Gastrocnemius medialis (tissue), 4 donors: ENCODE measurements around the gene ZBTB37. TPM values are rescaled to one million over a fixed set of nuclear protein-coding genes. Genes with fewer than 3 reads are reported as not detected.

ENCODE experiments used
- ATAC-seq, 2 donors: fragments of 150-250 bp; one replicate each; pipeline ENCODE4 v1.9.1; 2016
- DNase-seq, 2 donors: peaks; one replicate each; pipeline ENCODE4 v3.0.0-alpha.2; 2019
- H3K27ac ChIP-seq, 4 donors: fragments of 200-600 bp; sonication (generic); 1 replicate in 1 of 4; 2 replicates in 3 of 4; pipeline ENCODE4 v1.5.1; 2016 to 2018; ENCODE audit warnings: mild to moderate bottlenecking in 2 of 4, moderate library complexity in 1 of 4
- H3K27me3 ChIP-seq, 3 donors: fragments of 200-600 bp; sonication (generic) in 2 of 3; 1 replicate in 1 of 3; 2 replicates in 2 of 3; pipeline versions ENCODE4 v1.5.1 to v1.6.0; 2016 to 2019; ENCODE audit warnings: mild to moderate bottlenecking in 1 of 3, moderate library complexity in 1 of 3
- H3K36me3 ChIP-seq, 2 donors: fragments of 200-600 bp; sonication (generic) in 1 of 2; one replicate each; pipeline ENCODE4 v1.5.1; 2017 to 2018
- H3K4me1 ChIP-seq, 2 donors: fragments of 200-600 bp; sonication (generic) in 1 of 2; one replicate each; pipeline ENCODE4 v1.5.1; 2016 to 2017; ENCODE audit warnings: mild to moderate bottlenecking in 2 of 2
- H3K4me3 ChIP-seq, 4 donors: fragments of 200-600 bp; sonication (generic) in 3 of 4; 1 replicate in 1 of 4; 2 replicates in 3 of 4; pipeline ENCODE4 v1.5.1; 2016 to 2019; ENCODE audit warnings: mild to moderate bottlenecking in 2 of 4
- H3K9me3 ChIP-seq, 3 donors: fragments of 200-600 bp; sonication (generic) in 2 of 3; 1 replicate in 1 of 3; 2 replicates in 2 of 3; pipeline ENCODE4 v1.5.1; 2016 to 2019
- POLR2A ChIP-seq, 2 donors: fragments of 450-650 bp; IDR thresholded peaks; one replicate each; pipeline ENCODE4 v1.6.1; 2017; ENCODE audit warnings: antibody characterized with exemption in 2 of 2, mild to moderate bottlenecking in 2 of 2, moderate library complexity in 2 of 2
- in situ Hi-C, 4 donors: fragments of 200-750 bp; cut with MboI; loops; one replicate each; pipeline versions ENCODE4 v1.15.0 to v1.8.0; 2017; ENCODE audit warnings: low sequenced_read_pairs in 4 of 4
- intact Hi-C: fragments of 100-400 bp; cut with DNase I; formaldehyde crosslinking; loops from one replicate; pipeline ENCODE4 v1.15.1; 2023; ENCODE audit warnings: low total_unique reads
- total RNA-seq, 4 donors: library from RNA; depleted of rRNA; stranded (reverse); fragments of >200 nt; gene quantifications; one replicate each; pipeline versions ENCODE4 v1.1.0 to v1.2.3, GENCODE V29; 2016
- TF ChIP-seq, protein P1 (sequence below), 5 experiments: fragments of 450-650 bp in 3 of 5; fragments of 200-600 bp in 2 of 5; sonication (generic) in 2 of 5; IDR thresholded peaks in 4 of 5; conservative IDR thresholded peaks in 1 of 5; 1 replicate in 4 of 5; 2 replicates in 1 of 5; pipeline ENCODE4 v1.5.1; 2016 to 2019; ENCODE audit warnings: antibody characterized with exemption in 5 of 5, mild to moderate bottlenecking in 3 of 5, moderate library complexity in 3 of 5

The ZBTB37 gene
- total RNA-seq, 4 donors from 2014 or later = 3.5 to 13.3 (median 4.0) TPM

DNA sequence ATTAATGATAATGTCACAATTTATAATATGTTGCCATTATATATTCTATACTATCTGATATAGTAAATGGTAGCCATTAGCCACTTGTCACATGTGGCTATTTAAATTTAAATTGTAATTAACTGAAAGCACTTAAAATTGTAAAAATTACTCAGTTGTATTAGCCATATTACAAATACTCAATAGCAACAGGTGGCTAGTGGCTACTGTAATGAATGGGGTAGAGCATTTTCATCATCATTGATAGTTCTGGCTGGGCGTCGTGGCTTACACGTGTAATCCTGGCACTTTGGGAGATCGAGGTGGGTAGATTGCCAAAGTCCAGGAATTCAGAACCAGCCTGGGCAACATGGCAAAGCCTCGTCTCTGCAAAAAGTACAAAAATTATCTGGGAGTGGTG lies 16.5 kb downstream of the ZBTB37 start:
- in situ Hi-C loops (no loop called here), intact Hi-C loops (no loop called here)
- Histone ChIP-seq H3K9me3 (no peaks in the 10 kb centered on the region), H3K36me3 (peaks cover 0 to 26% of the 10 kb centered on the region in 2 donors), H3K4me3 (no peak overlapping the region), H3K4me1 (no peaks in the 10 kb centered on the region), H3K27ac (no peak overlapping the region), H3K27me3 (no peaks in the 10 kb centered on the region)
- no peak for DNase-seq
- TF ChIP-seq, protein P1, sequence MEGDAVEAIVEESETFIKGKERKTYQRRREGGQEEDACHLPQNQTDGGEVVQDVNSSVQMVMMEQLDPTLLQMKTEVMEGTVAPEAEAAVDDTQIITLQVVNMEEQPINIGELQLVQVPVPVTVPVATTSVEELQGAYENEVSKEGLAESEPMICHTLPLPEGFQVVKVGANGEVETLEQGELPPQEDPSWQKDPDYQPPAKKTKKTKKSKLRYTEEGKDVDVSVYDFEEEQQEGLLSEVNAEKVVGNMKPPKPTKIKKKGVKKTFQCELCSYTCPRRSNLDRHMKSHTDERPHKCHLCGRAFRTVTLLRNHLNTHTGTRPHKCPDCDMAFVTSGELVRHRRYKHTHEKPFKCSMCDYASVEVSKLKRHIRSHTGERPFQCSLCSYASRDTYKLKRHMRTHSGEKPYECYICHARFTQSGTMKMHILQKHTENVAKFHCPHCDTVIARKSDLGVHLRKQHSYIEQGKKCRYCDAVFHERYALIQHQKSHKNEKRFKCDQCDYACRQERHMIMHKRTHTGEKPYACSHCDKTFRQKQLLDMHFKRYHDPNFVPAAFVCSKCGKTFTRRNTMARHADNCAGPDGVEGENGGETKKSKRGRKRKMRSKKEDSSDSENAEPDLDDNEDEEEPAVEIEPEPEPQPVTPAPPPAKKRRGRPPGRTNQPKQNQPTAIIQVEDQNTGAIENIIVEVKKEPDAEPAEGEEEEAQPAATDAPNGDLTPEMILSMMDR (IDR thresholded peaks at IDR 0.05 in 4 of 5, conservative IDR thresholded peaks at IDR 0.05 in 1 of 5) = no peak
- TF ChIP-seq POLR2A (IDR thresholded peaks at IDR 0.05) = no peak
- no peak for ATAC-seq

DNA sequence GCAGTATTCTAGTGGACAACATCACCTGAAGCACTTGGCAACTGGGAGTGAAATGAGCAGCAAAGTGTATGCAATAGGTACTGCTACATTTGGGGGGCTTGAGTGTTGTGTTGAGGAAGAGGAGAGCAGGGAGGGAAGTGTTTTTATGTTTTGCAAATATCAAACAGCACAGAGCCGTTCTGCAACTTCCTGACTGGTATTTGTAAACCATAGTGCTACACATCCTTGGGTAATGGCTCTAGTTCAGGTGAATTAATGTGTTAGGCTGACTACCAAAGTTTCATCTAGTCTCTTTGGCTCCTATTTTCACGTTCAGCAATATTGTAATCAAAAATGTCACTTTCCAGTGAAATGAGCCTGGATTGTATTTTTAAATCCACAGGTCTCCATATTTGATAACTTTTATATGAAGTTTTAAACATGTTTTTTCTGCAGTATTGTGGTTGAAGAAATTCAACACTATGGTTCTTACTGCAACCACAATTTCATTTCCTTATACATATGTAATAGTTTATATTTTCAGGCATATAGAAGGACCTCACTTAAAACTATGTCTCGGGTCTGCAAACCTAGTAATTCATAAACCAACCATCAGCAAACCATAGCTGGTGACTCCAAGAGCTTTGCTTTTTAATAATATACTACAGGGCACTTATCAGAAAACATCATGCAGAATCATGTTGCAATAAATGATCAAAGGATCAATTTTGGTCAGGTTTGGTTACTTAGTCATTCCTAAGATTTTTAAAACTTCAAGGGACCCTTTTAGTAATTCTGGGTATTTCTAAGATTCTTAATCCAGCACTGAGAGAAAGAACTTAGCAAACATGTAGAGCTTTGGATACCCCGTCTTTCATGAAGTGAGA lies 18.8 kb downstream of the ZBTB37 start:
- no peaks in the 10 kb centered on the region for H3K9me3 ChIP-seq
- peaks cover 0 to 23% of the 10 kb centered on the region in 2 donors for H3K36me3 ChIP-seq
- in situ Hi-C loops (no loop called here), intact Hi-C loops (no loop called here)
- H3K4me3 ChIP-seq = no peak overlapping the region
- no peak overlapping the region for H3K27ac ChIP-seq
- TF ChIP-seq, protein P1 (IDR thresholded peaks at IDR 0.05 in 4 of 5, conservative IDR thresholded peaks at IDR 0.05 in 1 of 5) = no peak
- TF ChIP-seq POLR2A (IDR thresholded peaks at IDR 0.05) = no peak
- no peak for DNase-seq
- no peaks in the 10 kb centered on the region for H3K27me3 ChIP-seq
- ATAC-seq = no peak
- no peaks in the 10 kb centered on the region for H3K4me1 ChIP-seq

DNA sequence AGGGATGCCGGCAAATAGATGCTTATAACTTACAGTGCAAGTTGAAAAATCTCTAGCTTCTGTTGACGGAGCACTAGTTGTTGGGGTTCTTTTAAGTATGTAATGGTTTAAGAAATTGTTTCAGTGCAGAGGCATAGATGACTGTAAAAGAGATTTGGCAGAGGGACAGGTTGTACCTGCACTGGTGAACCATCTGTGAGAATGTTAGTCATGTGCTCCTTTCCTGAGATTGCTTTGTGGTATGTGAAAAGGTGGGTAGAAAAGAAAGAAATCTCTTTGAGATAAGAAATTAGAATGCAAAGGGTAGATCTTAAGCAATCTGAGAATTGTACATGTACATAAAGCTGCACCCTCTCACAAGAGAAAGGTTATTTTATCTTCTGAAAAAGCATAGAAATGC lies 19.4 kb downstream of the ZBTB37 start:
- Histone ChIP-seq H3K9me3 (no peaks in the 10 kb centered on the region), H3K4me3 (no peak overlapping the region), H3K4me1 (no peaks in the 10 kb centered on the region), H3K27me3 (no peaks in the 10 kb centered on the region), H3K36me3 (peaks cover 0 to 23% of the 10 kb centered on the region in 2 donors), H3K27ac (no peak overlapping the region)
- in situ Hi-C loops (no loop called here), intact Hi-C loops (no loop called here)
- DNase-seq = no peak
- no peak for ATAC-seq
- no peak for TF ChIP-seq POLR2A (IDR thresholded peaks at IDR 0.05)
- TF ChIP-seq, protein P1 (IDR thresholded peaks at IDR 0.05 in 4 of 5, conservative IDR thresholded peaks at IDR 0.05 in 1 of 5) = no peak

GRCh38 chr1:173888749-173889148 lies 20.6 kb downstream of the ZBTB37 start:
- in situ Hi-C loops (no loop called here), intact Hi-C loops (no loop called here)
- Histone ChIP-seq H3K27me3 (no peaks in the 10 kb centered on the region), H3K36me3 (peaks cover 0 to 23% of the 10 kb centered on the region in 2 donors), H3K4me3 (no peak overlapping the region), H3K4me1 (no peaks in the 10 kb centered on the region), H3K9me3 (no peaks in the 10 kb centered on the region), H3K27ac (no peak overlapping the region)
- no peak for ATAC-seq
- no peak for DNase-seq
- TF ChIP-seq, protein P1 (IDR thresholded peaks at IDR 0.05 in 4 of 5, conservative IDR thresholded peaks at IDR 0.05 in 1 of 5) = no peak
- no peak for TF ChIP-seq POLR2A (IDR thresholded peaks at IDR 0.05)
